H1 (cell line): Measurements from ENCODE around the gene SPATS2. TPM values are rescaled to one million over a fixed set of nuclear protein-coding genes. Genes with fewer than 3 reads are reported as not detected.

Source experiments
- CTCF ChIA-PET: fragments of 300-600 bp; sonication (Branson Sonifier 250); formaldehyde crosslinking; loops from one replicate; lab custom pipeline; 2021; ENCODE audit not compliant: partially characterized antibody; lab: Charles Lee
- POLR2A ChIA-PET: fragments of 300-600 bp; sonication (Branson Sonifier 250); formaldehyde crosslinking; loops from one replicate; lab custom pipeline; 2021; ENCODE audit warnings: inconsistent platforms; ENCODE audit not compliant: partially characterized antibody; lab: Charles Lee
- DNase-seq, 2 experiments: peaks; one replicate each; pipeline versions ENCODE4 v3.0.0 to v3.0.0-alpha.2; 2010 to 2022; ENCODE audit warnings: low spot score in 2 of 2, low read depth in 1 of 2, mixed read lengths in 1 of 2
- FAIRE-seq: peaks from 2 replicates; lab custom pipeline; 2011; peaks lifted over from hg19 to GRCh38; lab: Jason Lieb, UNC
- H2AFZ ChIP-seq: 2 replicates; pipeline ENCODE4 v1.8.1; 2012; ENCODE audit warnings: low read length, inconsistent platforms
- H2AK5ac ChIP-seq: 2 replicates; pipeline ENCODE4 v1.6.1; 2013; ENCODE audit warnings: low read depth, low read length
- H2BK120ac ChIP-seq: replicated peaks from 2 replicates; pipeline ENCODE3; 2013; ENCODE audit warnings: low read depth, low read length, inconsistent platforms
- H2BK12ac ChIP-seq: 2 replicates; pipeline ENCODE4 v1.6.1; 2013; ENCODE audit warnings: low read depth, low read length
- H2BK15ac ChIP-seq: 2 replicates; pipeline ENCODE4 v1.6.1; 2013; ENCODE audit warnings: low read length
- H2BK20ac ChIP-seq: 2 replicates; pipeline ENCODE4 v1.6.1; 2013; ENCODE audit warnings: low read length
- H2BK5ac ChIP-seq: 2 replicates; pipeline ENCODE4 v1.6.1; 2013; ENCODE audit warnings: low read depth, low read length
- H3K14ac ChIP-seq: 2 replicates; pipeline ENCODE4 v1.6.1; 2013; ENCODE audit warnings: inconsistent platforms; ENCODE audit not compliant: insufficient read length
- H3K18ac ChIP-seq: 2 replicates; pipeline ENCODE4 v1.6.1; 2013; ENCODE audit warnings: low read length; ENCODE audit errors: extremely low read depth
- H3K23ac ChIP-seq: 2 replicates; pipeline ENCODE4 v1.6.1; 2013; ENCODE audit warnings: inconsistent platforms; ENCODE audit not compliant: insufficient read length
- H3K23me2 ChIP-seq: 2 replicates; pipeline ENCODE4 v1.6.1; 2013; ENCODE audit warnings: low read depth, low read length
- H3K27ac ChIP-seq: 2 replicates; pipeline ENCODE4 v1.6.1; 2011; ENCODE audit warnings: low read depth, low read length, inconsistent platforms
- H3K27me3 ChIP-seq, 4 experiments: replicated peaks in 1 of 4; 1 replicate in 1 of 4; 2 replicates in 3 of 4; pipeline versions ENCODE4 v1.6.1 to v1.8.1; 2011 to 2013; ENCODE audit warnings: low read length in 3 of 4, mild to moderate bottlenecking in 3 of 4, inconsistent platforms in 2 of 4, mixed read lengths in 2 of 4, moderate library complexity in 1 of 4; ENCODE audit not compliant: control insufficient read depth in 3 of 4, insufficient read depth in 3 of 4; ENCODE audit errors: extremely low read depth in 1 of 4
- H3K36me3 ChIP-seq, 4 experiments: 2 replicates each; pipeline versions ENCODE4 v1.6.1 to v1.8.1; 2011 to 2013; ENCODE audit warnings: mild to moderate bottlenecking in 4 of 4, low read length in 3 of 4, moderate library complexity in 2 of 4, control low read depth in 1 of 4, inconsistent platforms in 1 of 4; ENCODE audit not compliant: insufficient read depth in 4 of 4, control insufficient read depth in 2 of 4
- H3K4ac ChIP-seq: replicated peaks from 2 replicates; pipeline ENCODE3; 2013; ENCODE audit warnings: low read length, low read depth, mixed read lengths, inconsistent platforms; ENCODE audit not compliant: insufficient read length
- H3K4me1 ChIP-seq, 4 experiments: replicated peaks in 1 of 4; 1 replicate in 1 of 4; 2 replicates in 3 of 4; pipeline versions ENCODE4 v1.6.1 to v1.8.1; 2011 to 2013; ENCODE audit warnings: low read length in 3 of 4, inconsistent platforms in 2 of 4, mixed read lengths in 1 of 4; ENCODE audit not compliant: insufficient read depth in 4 of 4, control insufficient read depth in 3 of 4
- H3K4me2 ChIP-seq, 2 experiments: 2 replicates each; pipeline versions ENCODE4 v1.6.1 to v1.8.1; 2011 to 2013; ENCODE audit warnings: low read depth in 2 of 2, low read length in 2 of 2, control low read depth in 1 of 2, inconsistent platforms in 1 of 2, mild to moderate bottlenecking in 1 of 2; ENCODE audit not compliant: insufficient read depth in 1 of 2
- H3K4me3 ChIP-seq, 4 experiments: fragments of 200-600, 300-600 bp in 1 of 4; sonication (generic), shearing (Covaris generic), sonication (Bioruptor Twin) in 1 of 4; 2 replicates each; pipeline versions ENCODE4 v1.5.1 to v1.8.1; 2011 to 2016; ENCODE audit warnings: low read length in 4 of 4, low read depth in 3 of 4, control low read depth in 2 of 4, inconsistent platforms in 2 of 4, mild to moderate bottlenecking in 2 of 4, mixed read lengths in 1 of 4, moderate library complexity in 1 of 4; ENCODE audit not compliant: insufficient read depth in 2 of 4; ENCODE audit errors: extremely low read depth in 1 of 4
- H3K56ac ChIP-seq: replicated peaks from 2 replicates; pipeline ENCODE3; 2013; ENCODE audit warnings: low read depth, mild to moderate bottlenecking, mixed read lengths, low read length, inconsistent platforms; ENCODE audit not compliant: insufficient read length
- H3K79me1 ChIP-seq: 2 replicates; pipeline ENCODE4 v1.6.1; 2013; ENCODE audit warnings: low read depth, low read length, control low read depth
- H3K79me2 ChIP-seq, 2 experiments: 2 replicates each; pipeline versions ENCODE4 v1.6.1 to v1.8.1; 2012 to 2013; ENCODE audit warnings: low read length in 2 of 2, mild to moderate bottlenecking in 2 of 2, inconsistent platforms in 1 of 2; ENCODE audit not compliant: insufficient read depth in 2 of 2, control insufficient read depth in 1 of 2
- H3K9ac ChIP-seq, 4 experiments: replicated peaks in 1 of 4; 1 replicate in 1 of 4; 2 replicates in 3 of 4; pipeline versions ENCODE4 v1.6.1 to v1.8.1; 2011 to 2013; ENCODE audit warnings: low read depth in 3 of 4, low read length in 3 of 4, control low read depth in 2 of 4, mild to moderate bottlenecking in 2 of 4, moderate library complexity in 2 of 4, inconsistent platforms in 1 of 4; ENCODE audit errors: extremely low read depth in 1 of 4
- H3K9me3 ChIP-seq, 2 experiments: 2 replicates each; pipeline versions ENCODE4 v1.6.1 to v1.8.1; 2012 to 2013; ENCODE audit warnings: mild to moderate bottlenecking in 2 of 2, moderate library complexity in 2 of 2, control low read depth in 1 of 2, inconsistent platforms in 1 of 2, low read depth in 1 of 2, low read length in 1 of 2, mixed read lengths in 1 of 2; ENCODE audit not compliant: insufficient read depth in 2 of 2
- H4K20me1 ChIP-seq, 2 experiments: replicated peaks in 1 of 2; 2 replicates each; pipeline versions ENCODE3 to v1.8.1; 2011 to 2013; ENCODE audit warnings: inconsistent platforms in 2 of 2, low read length in 2 of 2, mild to moderate bottlenecking in 1 of 2; ENCODE audit not compliant: insufficient read depth in 2 of 2, control insufficient read depth in 1 of 2
- H4K5ac ChIP-seq: 2 replicates; pipeline ENCODE4 v1.6.1; 2013; ENCODE audit warnings: low read length, low read depth, mixed read lengths, inconsistent platforms; ENCODE audit not compliant: insufficient read length
- H4K8ac ChIP-seq: 2 replicates; pipeline ENCODE4 v1.8.0; 2013; ENCODE audit warnings: mild to moderate bottlenecking, moderate library complexity, low read length, inconsistent platforms; ENCODE audit not compliant: insufficient read depth; ENCODE audit errors: extremely low read depth
- H4K91ac ChIP-seq: replicated peaks from 2 replicates; pipeline ENCODE3; 2013; ENCODE audit warnings: low read length, mixed read lengths, inconsistent platforms; ENCODE audit not compliant: insufficient read length
- CTCF ChIP-seq, 3 experiments: IDR thresholded peaks; 1 replicate in 2 of 3; 2 replicates in 1 of 3; pipeline versions ENCODE4 v1.5.1 to v1.6.1; 2011; ENCODE audit warnings: low read length in 3 of 3, mild to moderate bottlenecking in 3 of 3, inconsistent platforms in 2 of 3, low read depth in 1 of 3, moderate library complexity in 1 of 3; ENCODE audit not compliant: insufficient read depth in 1 of 3; ENCODE audit errors: control extremely low read depth in 1 of 3
- ZNF274 ChIP-seq: IDR thresholded peaks from 2 replicates; pipeline ENCODE4 v1.7.0; 2012; ENCODE audit warnings: low read length, borderline replicate concordance; ENCODE audit errors: extremely low read depth
- WGBS, 2 experiments: shearing (Covaris generic) in 1 of 2; methylation state at CpG; one replicate each; pipeline versions ENCODE4 v1.1.6 to v1.1.7; 2013 to 2015; ENCODE audit warnings: low lambda C conversion rate in 2 of 2, mixed read lengths in 2 of 2, inconsistent platforms in 1 of 2, low coverage in 1 of 2, missing lambda C conversion rate in 1 of 2; ENCODE audit not compliant: insufficient replicate concordance in 2 of 2, insufficient coverage in 1 of 2, insufficient read length in 1 of 2; ENCODE audit errors: extremely low coverage in 1 of 2, missing lambda C conversion rate in 1 of 2; 5-methylcytosine and 5-hydroxymethylcytosine counted together
- polyA plus RNA-seq, 7 experiments: library from polyadenylated mRNA; depleted of rRNA in 3 of 7; stranded (reverse) in 5 of 7; unstranded in 2 of 7; fragments of >200 nt in 5 of 7; fragments of 200-250 nt in 2 of 7; gene quantifications; 1 replicate in 5 of 7; 2 replicates in 1 of 7; 4 replicates in 1 of 7; pipeline versions ENCODE4 v1.2.1 to v1.2.3, GENCODE V29; 2011 to 2013; ENCODE audit warnings: missing spikeins in 2 of 7, mixed read lengths in 2 of 7
- total RNA-seq: library from RNA; stranded (reverse); fragmentation: NEBNext Ultra II Directional; extraction: Animal tissue kit (Norgen Biotek cat#: 25700); gene quantifications from 2 replicates; pipeline ENCODE4 v1.2.1, GENCODE V29; 2021

SPATS2 gene
- total and polyA plus RNA-seq, 2 of the 8 experiments (the other 6 are each of a cell fraction or from before 2014, with no cell fraction given) = 19.2 to 24.5 TPM

- no peak overlapping the region for H2BK5ac ChIP-seq
- no peak overlapping the region for H3K4me2 ChIP-seq
- CTCF ChIA-PET = interaction anchor here (0.6 to 26.7 kb wide), 12 partner anchors 12 to 211 kb away, joined by 3 to 538 read pairs (median 4); partner anchors contain the start of gene DNAJC22
- H3K56ac ChIP-seq = no peak overlapping the region
- H3K23me2 ChIP-seq = peaks cover 9% of the 10 kb centered on the region
- no peak overlapping the region for H4K91ac ChIP-seq
- H4K20me1 ChIP-seq = no peaks in the 10 kb centered on the region
- 0 out of 2 replicates have a peak, but pooled peaks cover 3% of the 10 kb centered on the region for H3K79me1 ChIP-seq
- no peak overlapping the region for H3K9ac ChIP-seq
- no peak overlapping the region for H3K23ac ChIP-seq
- DNase-seq (no peak), FAIRE-seq (no peak)
- TF ChIP-seq ZNF274 (no peak), CTCF (IDR thresholded peaks at IDR 0.05; ENCODE audit: control extremely low read depth in 1 of 3, insufficient read depth in 1 of 3, low read depth in 1 of 3, low read length in 3 of 3) (peak; percentile 22 to 47 (median 30); a peak in 3 of 4 replicates)
- H3K4ac ChIP-seq = no peak overlapping the region
- H3K27ac ChIP-seq = no peak overlapping the region
- no peak overlapping the region for H3K18ac ChIP-seq
- POLR2A ChIA-PET = interaction anchor here (1.5 kb wide), 1 partner anchor 11 kb away, joined by 6 read pairs; no protein-coding TSS in a partner anchor
- H2BK12ac ChIP-seq = no peak overlapping the region
- H3K27me3 ChIP-seq = peaks cover 0 to 3% (median 0%) of the 10 kb centered on the region in 4 experiments; a peak in 3 of 7 replicates
- no peak overlapping the region for H2AFZ ChIP-seq
- H3K14ac ChIP-seq = no peak overlapping the region
- no peak overlapping the region for H4K8ac ChIP-seq
- no peaks in the 10 kb centered on the region for H3K36me3 ChIP-seq
- H2BK120ac ChIP-seq = no peak overlapping the region
- no peak overlapping the region for H2AK5ac ChIP-seq
- H3K4me1 ChIP-seq = peaks cover 0 to 8% (median 2%) of the 10 kb centered on the region in 4 experiments; a peak in 3 of 7 replicates
- no peaks in the 10 kb centered on the region for H3K9me3 ChIP-seq
- no peak overlapping the region for H4K5ac ChIP-seq
- H3K4me3 ChIP-seq = no peak overlapping the region
- whole genome bisulfite sequencing, 2 experiments = 75% methylated on average over 6 of the region's 6 CpGs; no CpG with 5 or more reads in 1 of the 2 experiments
- no peak overlapping the region for H2BK15ac ChIP-seq
- no peak overlapping the region for H2BK20ac ChIP-seq
- H3K79me2 ChIP-seq = peaks cover 4 to 54% of the 10 kb centered on the region in 2 experiments
Observed at GRCh38 chr12:49369411-49370145, 2.3 kb downstream of the SPATS2 start.
